Neural cell (in vitro differentiated cells): ENCODE measurements around the gene BABAM1. TPM values are rescaled to one million over a fixed set of nuclear protein-coding genes. Genes with fewer than 3 reads are reported as not detected.
A peak's percentile ranks its signal among the peaks of the same experiment; 100 is the strongest.

ENCODE experiments used
- H2AFZ ChIP-seq: fragments of 200-600, 300-800 bp; sonication (generic), shearing (Covaris generic); 2 replicates; pipeline ENCODE4 v1.6.0; 2014; ENCODE audit warnings: low read depth, mild to moderate bottlenecking, antibody characterized with exemption, low read length, moderate library complexity
- H3F3A ChIP-seq: fragments of 200-600 bp; shearing (Covaris generic); 2 replicates; pipeline ENCODE4 v1.6.1; 2016; ENCODE audit warnings: mild to moderate bottlenecking, moderate library complexity, mixed read lengths, antibody characterized with exemption, low read length; ENCODE audit not compliant: insufficient read depth, poor library complexity, severe bottlenecking
- H3K27ac ChIP-seq: fragments of 200-600, 300-800 bp; sonication (generic), shearing (Covaris generic); 2 replicates; pipeline ENCODE4 v1.5.1; 2014; ENCODE audit warnings: mild to moderate bottlenecking, low read length, moderate library complexity
- H3K27me3 ChIP-seq: fragments of 300-800, 200-600 bp; sonication (generic), shearing (Covaris generic); 2 replicates; pipeline ENCODE4 v1.6.0; 2014; ENCODE audit warnings: mild to moderate bottlenecking, low read depth, low read length, moderate library complexity; ENCODE audit not compliant: insufficient read depth
- H3K36me3 ChIP-seq: fragments of 300-800, 200-600 bp; sonication (generic), shearing (Covaris generic); 2 replicates; pipeline ENCODE4 v1.5.1; 2014; ENCODE audit warnings: mild to moderate bottlenecking, antibody characterized with exemption, low read length, moderate library complexity; ENCODE audit not compliant: insufficient read depth
- H3K4me2 ChIP-seq: fragments of 300-800, 200-600 bp; sonication (generic), shearing (Covaris generic); 2 replicates; pipeline ENCODE4 v1.6.0; 2014; ENCODE audit warnings: mild to moderate bottlenecking, low read length
- H3K4me3 ChIP-seq: fragments of 300-800, 200-600 bp; sonication (generic), shearing (Covaris generic); 2 replicates; pipeline ENCODE4 v1.5.1; 2014; ENCODE audit warnings: mild to moderate bottlenecking, low read length, moderate library complexity
- H3K79me2 ChIP-seq: fragments of 200-600 bp; shearing (Covaris generic); replicated peaks from 2 replicates; pipeline ENCODE4 v1.6.0; 2014; ENCODE audit warnings: mild to moderate bottlenecking, low read length, moderate library complexity; ENCODE audit not compliant: insufficient read depth
- H3K9ac ChIP-seq: fragments of 300-800, 200-600 bp; sonication (generic), shearing (Covaris generic); 2 replicates; pipeline ENCODE4 v1.6.1; 2016; ENCODE audit warnings: mild to moderate bottlenecking, low read length, mixed read lengths
- H3K9me2 ChIP-seq: fragments of 200-600 bp; shearing (Covaris generic); 2 replicates; pipeline ENCODE4 v1.6.1; 2016; ENCODE audit warnings: mild to moderate bottlenecking, low read length, mixed read lengths; ENCODE audit not compliant: insufficient read depth
- H3K9me3 ChIP-seq: fragments of 200-600, 300-800 bp; sonication (generic), shearing (Covaris generic); 2 replicates; pipeline ENCODE4 v1.6.1; 2016; ENCODE audit warnings: mild to moderate bottlenecking, mixed run types, low read length, moderate library complexity, mixed read lengths
- H4K20me1 ChIP-seq: fragments of 200-600 bp; shearing (Covaris generic); 2 replicates; pipeline ENCODE4 v1.6.1; 2016; ENCODE audit warnings: mild to moderate bottlenecking, mixed run types; ENCODE audit not compliant: insufficient read depth
- CTCF ChIP-seq: fragments of 450-650 bp; IDR thresholded peaks from 2 replicates; pipeline ENCODE4 v1.5.1; 2014; ENCODE audit warnings: antibody characterized with exemption, mild to moderate bottlenecking, moderate library complexity; ENCODE audit not compliant: poor library complexity, severe bottlenecking
- EP300 ChIP-seq: fragments of 450-650 bp; conservative IDR thresholded peaks from 2 replicates; pipeline ENCODE4 v1.6.1; 2014; ENCODE audit warnings: antibody characterized with exemption, mild to moderate bottlenecking, moderate library complexity; ENCODE audit not compliant: poor library complexity, severe bottlenecking
- EZH2 ChIP-seq: fragments of 200-600, 300-800 bp; shearing (Covaris generic), sonication (generic); IDR thresholded peaks from 2 replicates; pipeline ENCODE4 v1.6.1; 2014; ENCODE audit warnings: antibody characterized with exemption, low read length, borderline replicate concordance, mild to moderate bottlenecking; ENCODE audit not compliant: insufficient read depth, poor library complexity, severe bottlenecking
- MXI1 ChIP-seq: fragments of 450-650 bp; conservative IDR thresholded peaks from 2 replicates; pipeline ENCODE4 v1.6.1; 2014; ENCODE audit warnings: antibody characterized with exemption, mild to moderate bottlenecking; ENCODE audit not compliant: poor library complexity, severe bottlenecking
- POLR2AphosphoS5 ChIP-seq: IDR thresholded peaks from 2 replicates; pipeline ENCODE4 v1.6.1; 2012
- RAD21 ChIP-seq: fragments of 450-650 bp; conservative IDR thresholded peaks from 2 replicates; pipeline ENCODE4 v1.6.1; 2014; ENCODE audit warnings: antibody characterized with exemption, mild to moderate bottlenecking, moderate library complexity
- REST ChIP-seq: IDR thresholded peaks from 2 replicates; pipeline ENCODE4 v1.6.1; 2012; ENCODE audit warnings: borderline replicate concordance
- SMC3 ChIP-seq: fragments of 450-650 bp; conservative IDR thresholded peaks from 2 replicates; pipeline ENCODE4 v1.6.1; 2014; ENCODE audit warnings: antibody characterized with exemption, mild to moderate bottlenecking, moderate library complexity; ENCODE audit not compliant: poor library complexity
- TAF1 ChIP-seq: IDR thresholded peaks from 2 replicates; pipeline ENCODE4 v1.6.1; 2012; ENCODE audit warnings: low read depth
- polyA plus RNA-seq: library from polyadenylated mRNA; depleted of rRNA; stranded (reverse); fragments of >200 nt; gene quantifications from 2 replicates; pipeline ENCODE4 v1.2.3, GENCODE V29; 2014

BABAM1 gene
- polyA plus RNA-seq, 1 donor from 2014 or later = 123 TPM

GRCh38 chr19:17304386-17305215 lies 37.4 kb downstream of the BABAM1 start:
- Histone ChIP-seq H4K20me1 (no peaks in the 10 kb centered on the region), H3K79me2 (peaks cover 1% of the 10 kb centered on the region), H3K27me3 (no peaks in the 10 kb centered on the region), H3K4me3 (peak overlapping the region; percentile 92), H3K9me2 (no peaks in the 10 kb centered on the region), H3K9me3 (no peaks in the 10 kb centered on the region), H3K4me2 (no peak overlapping the region), H3K27ac (no peak overlapping the region), H3K36me3 (no peaks in the 10 kb centered on the region), H3K9ac (no peak overlapping the region), H2AFZ (no peak overlapping the region), H3F3A (no peaks in the 10 kb centered on the region)
- no peak for TF ChIP-seq RAD21
- no peak for TF ChIP-seq EP300
- TF ChIP-seq EZH2 = no peak
- no peak for TF ChIP-seq POLR2AphosphoS5
- TF ChIP-seq MXI1 = no peak
- TF ChIP-seq CTCF = no peak
- no peak for TF ChIP-seq SMC3
- no peak for TF ChIP-seq TAF1
- no peak for TF ChIP-seq REST

- H4K20me1 ChIP-seq = no peaks in the 10 kb centered on the region
- H3K27ac ChIP-seq = peak overlapping the region; percentile 30
- peak overlapping the region; percentile 92 for H3K4me3 ChIP-seq
- no peaks in the 10 kb centered on the region for H3K36me3 ChIP-seq
- no peaks in the 10 kb centered on the region for H3K9me3 ChIP-seq
- H2AFZ ChIP-seq = peak overlapping the region; percentile 48
- no peaks in the 10 kb centered on the region for H3F3A ChIP-seq
- no peaks in the 10 kb centered on the region for H3K9me2 ChIP-seq
- TF ChIP-seq RAD21 = no peak
- TF ChIP-seq SMC3 = no peak
- no peak for TF ChIP-seq TAF1
- no peak for TF ChIP-seq POLR2AphosphoS5
- TF ChIP-seq REST = no peak
- TF ChIP-seq CTCF = no peak
- TF ChIP-seq EP300 = no peak
- TF ChIP-seq MXI1 = no peak
- no peak for TF ChIP-seq EZH2
- peak overlapping the region; percentile 52 for H3K9ac ChIP-seq
- H3K27me3 ChIP-seq = no peaks in the 10 kb centered on the region
- H3K4me2 ChIP-seq = peak overlapping the region; percentile 64
- peaks cover 7% of the 10 kb centered on the region for H3K79me2 ChIP-seq
These were observed 37.9 kb downstream of the BABAM1 start for GRCh38 chr19:17305216-17305516.
